Neuron (in vitro differentiated cells): Measurements from ENCODE around the gene MCL1.
"Not testable (repeated sequence)": the region's sequence is repeated elsewhere in the genome, so short reads cannot be mapped to it uniquely, and the experiment has no call there.

Experiments
- H2AFZ ChIP-seq: one replicate; pipeline ENCODE4 v1.6.1; 2013; ENCODE audit warnings: low read depth, mild to moderate bottlenecking, inconsistent platforms, low read length, moderate library complexity
- H3K27me3 ChIP-seq: one replicate; pipeline ENCODE4 v1.6.1; 2013; ENCODE audit warnings: low read length; ENCODE audit not compliant: insufficient read depth
- H3K36me3 ChIP-seq: one replicate; pipeline ENCODE4 v1.6.1; 2013; ENCODE audit warnings: low read length; ENCODE audit not compliant: insufficient read depth
- H3K4me1 ChIP-seq: one replicate; pipeline ENCODE4 v1.6.1; 2013; ENCODE audit warnings: low read length; ENCODE audit not compliant: insufficient read depth
- H3K4me3 ChIP-seq: 2 replicates; pipeline ENCODE4 v1.5.1; 2013; ENCODE audit warnings: mild to moderate bottlenecking, low read length, moderate library complexity
- H3K9me3 ChIP-seq: one replicate; pipeline ENCODE4 v1.6.1; 2013; ENCODE audit warnings: low read length

The MCL1 gene

DNA sequence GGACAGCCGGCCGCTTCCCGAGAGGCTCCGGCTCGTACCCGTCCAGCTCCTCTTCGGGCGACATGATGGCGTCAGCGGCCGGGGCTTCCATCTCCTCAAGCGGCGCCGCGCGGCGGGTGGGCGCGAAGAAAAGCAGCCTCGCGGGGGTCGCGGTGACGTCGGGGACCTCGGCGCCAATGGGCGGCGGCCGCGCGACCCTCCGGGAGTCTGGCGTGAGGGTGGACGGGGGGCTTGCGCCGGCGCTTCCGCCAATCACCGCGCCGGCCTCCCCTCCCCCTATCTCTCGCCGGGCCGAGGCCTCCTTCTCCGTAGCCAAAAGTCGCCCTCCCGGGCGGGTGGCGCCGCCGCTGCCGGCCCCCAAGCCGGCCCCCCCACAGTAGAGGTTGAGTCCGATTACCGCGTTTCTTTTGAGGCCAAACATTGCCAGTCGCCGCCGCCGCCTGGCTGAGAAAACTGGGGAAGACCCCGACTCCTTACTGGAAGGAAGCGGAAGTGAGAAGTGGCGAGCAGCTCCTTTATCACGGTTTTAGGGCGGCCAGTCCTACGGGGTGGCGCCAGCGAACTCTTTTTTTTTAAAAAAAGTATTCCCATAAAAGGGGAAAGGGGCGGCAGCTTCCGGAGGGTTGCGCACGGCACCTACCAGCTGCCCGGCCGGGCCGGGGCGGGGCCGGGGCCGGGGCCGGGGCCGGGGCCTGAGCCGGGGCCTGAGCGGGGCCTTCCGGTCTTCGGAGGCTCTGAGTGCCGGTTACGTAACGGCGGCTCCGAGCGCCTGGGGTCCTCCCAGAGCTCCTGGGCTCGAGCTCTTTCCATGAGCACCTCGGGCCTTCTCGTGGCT is at the start of gene MCL1:
Gene MCL1 (minus strand): TSS at position 501 of the 835 bp plus-strand sequence. CDS start 80 bp downstream, at position 421.
- H3K4me3 ChIP-seq = peak within 1 kb of the TSS; percentile 96
- peak within 1 kb of the TSS; percentile 49 for H2AFZ ChIP-seq
- H3K9me3 ChIP-seq = no peaks in the 10 kb centered on the region
- H3K4me1 ChIP-seq = peaks cover 18% of the 10 kb centered on the region
- H3K36me3 ChIP-seq = peaks cover 46% of the 10 kb centered on the region
- H3K27me3 ChIP-seq = no peaks in the 10 kb centered on the region

DNA sequence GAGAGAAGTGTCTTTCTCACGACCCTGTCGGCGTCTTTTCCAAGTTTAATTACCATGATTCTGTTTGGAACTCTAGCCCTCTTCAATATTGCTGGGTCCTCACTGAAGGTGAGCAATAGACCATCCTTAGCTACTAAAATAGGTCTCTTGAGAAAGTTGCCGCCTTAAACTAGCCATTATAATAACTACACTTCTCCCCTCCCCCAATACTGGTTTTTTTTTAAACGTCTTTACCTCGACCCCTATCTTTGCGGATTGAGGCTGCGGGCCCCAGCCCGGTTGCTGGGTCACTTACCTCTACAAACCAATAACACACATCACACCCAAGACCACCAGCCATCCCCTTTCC is 49.3 kb upstream of the MCL1 start:
- Histone ChIP-seq H3K4me1 (peaks cover 14% of the 10 kb centered on the region), H3K36me3 (peaks cover 36% of the 10 kb centered on the region), H3K9me3 (no peaks in the 10 kb centered on the region), H2AFZ (no peak overlapping the region), H3K27me3 (no peaks in the 10 kb centered on the region), H3K4me3 (peak overlapping the region; percentile 88)

DNA sequence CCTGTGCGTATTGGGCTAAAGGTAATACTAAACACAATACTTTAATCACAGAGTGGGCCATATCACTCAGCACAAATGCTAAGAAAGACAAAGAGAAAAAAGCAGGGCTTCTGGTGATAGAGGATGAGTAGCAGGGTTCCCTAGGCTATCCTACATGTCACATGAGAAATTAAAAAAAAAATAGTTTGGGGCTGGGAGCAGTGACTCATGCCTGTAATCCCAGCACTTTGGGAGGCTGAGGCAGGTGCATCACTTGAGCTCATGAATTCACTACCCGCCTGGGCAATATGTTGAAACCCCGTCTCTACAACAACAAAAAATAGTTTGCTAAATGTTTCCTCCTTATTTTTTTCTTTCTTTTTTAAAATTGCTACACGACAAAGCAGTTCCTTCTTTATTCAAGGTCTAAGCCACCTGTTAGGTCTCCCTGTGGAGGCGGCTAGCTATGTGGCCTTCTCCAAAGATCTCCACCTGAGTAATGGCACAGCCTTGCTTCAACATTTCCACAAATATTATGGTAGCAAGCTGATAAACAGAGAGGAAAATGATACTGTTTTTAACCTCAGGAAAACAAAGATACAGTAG is 48.5 kb upstream of the MCL1 start:
- Histone ChIP-seq H3K27me3 (no peaks in the 10 kb centered on the region), H3K4me1 (peaks cover 14% of the 10 kb centered on the region), H3K36me3 (peaks cover 42% of the 10 kb centered on the region), H2AFZ (no peak overlapping the region), H3K9me3 (no peaks in the 10 kb centered on the region), H3K4me3 (peak overlapping the region; percentile 88)

DNA sequence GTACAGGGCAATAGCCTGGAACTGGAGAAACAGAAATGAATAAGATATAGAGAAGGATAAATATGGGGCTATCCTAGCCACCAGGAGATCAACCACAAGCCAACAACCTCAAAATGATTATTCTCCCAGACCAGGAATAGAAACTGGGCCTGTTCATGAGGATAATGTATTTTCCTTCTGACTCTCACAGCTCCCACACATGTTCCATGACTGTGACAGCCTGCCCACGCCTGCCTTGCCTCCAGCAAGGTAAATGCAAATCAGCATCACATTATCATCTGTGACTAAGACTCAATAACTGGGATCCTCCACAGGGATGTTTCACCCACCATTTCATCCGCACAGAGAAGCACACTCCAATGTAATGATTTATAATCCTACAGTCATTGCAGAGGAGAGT is 46.7 kb upstream of the MCL1 start:
- Histone ChIP-seq H3K4me3 (no peak overlapping the region), H3K36me3 (peaks cover 49% of the 10 kb centered on the region), H3K27me3 (no peaks in the 10 kb centered on the region), H3K9me3 (no peaks in the 10 kb centered on the region), H2AFZ (no peak overlapping the region), H3K4me1 (peaks cover 14% of the 10 kb centered on the region)

DNA sequence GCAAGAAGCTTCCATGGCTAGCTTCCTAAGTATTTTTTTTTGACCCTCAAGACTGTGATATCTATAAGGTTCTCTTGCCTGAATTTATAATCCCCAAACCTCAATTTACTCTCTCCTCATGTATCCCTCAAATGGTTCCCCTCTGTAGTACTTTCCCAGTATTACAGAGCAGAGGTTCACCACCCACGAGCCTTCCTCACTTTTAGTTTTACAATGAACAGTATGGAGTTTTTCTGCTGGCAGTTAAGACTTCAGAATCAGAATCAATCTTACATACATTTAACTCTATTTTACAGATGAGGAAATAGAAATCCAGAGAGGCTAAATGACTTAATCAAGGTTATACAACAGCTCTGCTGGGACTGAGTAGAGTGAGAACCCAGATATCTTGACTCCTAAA is 45.1 kb upstream of the MCL1 start:
- H3K36me3 ChIP-seq = peaks cover 62% of the 10 kb centered on the region
- H3K4me1 ChIP-seq = peaks cover 14% of the 10 kb centered on the region
- H3K4me3 ChIP-seq, H2AFZ ChIP-seq, H3K9me3 ChIP-seq, H3K27me3 ChIP-seq: not testable (repeated sequence)

DNA sequence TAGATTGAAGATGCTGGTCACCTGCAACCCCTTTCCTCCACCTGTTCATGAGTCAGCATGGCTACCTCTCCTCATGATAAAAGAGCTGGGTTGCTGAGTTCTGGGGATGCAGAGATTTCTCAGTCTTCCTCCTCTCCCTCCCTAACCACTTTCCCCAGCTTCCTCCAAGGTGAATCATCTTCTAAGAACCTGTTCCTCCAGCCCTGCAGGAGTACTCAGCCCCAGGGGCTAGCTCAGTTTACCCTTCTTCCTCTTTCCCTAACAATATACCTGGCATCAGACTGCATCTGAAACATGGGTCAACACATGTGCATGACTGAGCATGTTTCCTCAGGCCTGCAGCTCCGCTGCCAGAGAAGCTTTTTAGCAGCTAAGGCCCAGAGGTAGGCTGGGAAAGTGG is 44.7 kb upstream of the MCL1 start:
- H2AFZ ChIP-seq, H3K9me3 ChIP-seq, H3K4me3 ChIP-seq, H3K27me3 ChIP-seq: not testable (repeated sequence)
- peaks cover 66% of the 10 kb centered on the region for H3K36me3 ChIP-seq
- H3K4me1 ChIP-seq = peaks cover 14% of the 10 kb centered on the region

DNA sequence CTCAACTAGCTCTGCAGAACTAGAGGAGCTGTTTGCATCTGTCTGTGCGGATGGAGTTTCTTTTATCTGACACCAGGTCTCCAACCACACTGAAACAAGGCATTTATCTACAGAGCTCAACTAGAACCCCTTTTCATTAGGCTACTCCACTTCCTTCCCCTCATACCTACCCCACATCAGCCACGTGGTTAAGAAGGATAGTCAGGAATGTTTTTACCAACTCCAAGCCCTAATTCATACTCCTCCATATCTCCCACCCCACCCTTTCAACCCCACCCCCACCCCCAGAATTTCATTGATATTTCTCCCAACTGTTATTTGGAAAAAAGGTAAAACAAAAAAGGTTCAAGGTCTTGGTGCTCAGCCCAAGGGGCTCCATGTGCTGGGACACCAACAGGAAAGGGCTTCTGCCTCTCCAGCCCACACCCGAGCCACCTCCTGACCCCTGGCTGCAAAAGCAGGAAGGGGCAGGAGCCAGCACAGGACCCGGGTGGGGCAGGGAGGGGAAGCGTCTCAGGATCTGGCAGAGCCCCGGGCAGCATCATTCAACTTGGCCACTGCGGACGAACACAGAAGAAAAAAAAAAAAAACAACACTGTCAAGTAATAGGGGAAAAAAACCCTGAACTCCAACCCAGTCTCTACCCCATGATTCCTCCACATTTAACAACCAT is 43.0 kb upstream of the MCL1 start:
- H3K9me3 ChIP-seq = no peaks in the 10 kb centered on the region
- H3K4me3 ChIP-seq = no peak overlapping the region
- peaks cover 71% of the 10 kb centered on the region for H3K36me3 ChIP-seq
- no peaks in the 10 kb centered on the region for H3K27me3 ChIP-seq
- peaks cover 2% of the 10 kb centered on the region for H3K4me1 ChIP-seq
- no peak overlapping the region for H2AFZ ChIP-seq

DNA sequence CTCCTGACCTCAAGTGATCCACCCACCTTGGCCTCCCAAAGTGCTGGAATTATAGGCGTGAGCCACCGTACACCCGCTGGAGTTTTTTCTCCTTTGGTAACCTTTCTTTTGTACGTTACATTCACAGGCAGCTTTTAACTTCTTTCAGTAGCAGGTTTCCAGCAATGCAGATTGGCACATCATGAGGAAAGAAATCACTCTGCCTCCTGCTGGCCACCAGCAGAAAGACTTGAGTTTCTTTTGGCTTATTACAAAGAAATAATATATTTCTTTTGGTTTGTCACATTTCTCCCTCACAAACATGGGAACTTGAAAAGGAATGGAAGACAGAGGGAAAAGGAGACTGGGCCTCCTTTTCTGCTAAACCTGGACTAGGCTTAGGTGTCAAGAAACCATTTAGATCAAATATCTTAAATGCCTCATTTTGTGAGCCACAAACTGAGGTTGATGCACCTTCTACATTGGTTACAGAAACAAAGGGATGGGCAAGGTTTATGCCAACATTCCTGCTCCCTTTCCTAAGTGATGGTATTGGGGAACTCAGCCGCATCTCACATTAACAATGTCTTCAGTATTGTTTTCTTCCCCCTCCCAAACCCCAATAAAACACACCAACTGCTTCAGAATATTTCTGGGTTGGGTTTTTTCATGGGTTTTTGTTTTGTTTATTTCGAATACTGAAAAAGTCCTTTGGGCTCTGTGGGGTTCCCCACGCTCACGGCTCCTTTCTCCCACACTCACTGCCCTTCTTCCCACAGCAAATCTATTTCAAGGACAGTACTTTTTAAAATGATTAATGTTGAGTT is 42.3 kb upstream of the MCL1 start:
- Histone ChIP-seq H3K27me3 (no peaks in the 10 kb centered on the region), H3K36me3 (peaks cover 71% of the 10 kb centered on the region), H3K4me1 (no peaks in the 10 kb centered on the region), H3K4me3 (no peak overlapping the region), H3K9me3 (no peaks in the 10 kb centered on the region), H2AFZ (no peak overlapping the region)

DNA sequence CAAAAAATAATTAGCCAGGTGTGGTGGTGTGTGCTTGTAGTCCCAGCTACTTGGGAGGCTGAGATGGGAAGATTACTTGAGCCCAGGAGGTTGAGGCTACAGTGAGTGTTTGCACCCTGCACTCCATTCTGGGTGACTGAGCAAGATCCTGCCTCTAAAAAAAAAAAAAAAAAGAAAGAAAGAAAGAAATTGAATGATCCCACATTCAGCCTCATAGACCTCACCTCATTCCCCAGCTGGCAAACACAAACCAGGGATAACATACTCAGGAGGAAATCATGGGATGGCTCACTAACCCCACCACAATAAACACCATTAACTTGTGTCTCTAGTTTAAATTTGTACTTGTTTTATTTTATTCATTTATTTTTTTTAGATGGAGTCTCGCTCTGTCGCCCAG is 41.5 kb upstream of the MCL1 start:
- no peaks in the 10 kb centered on the region for H3K27me3 ChIP-seq
- H3K4me1 ChIP-seq = no peaks in the 10 kb centered on the region
- H3K4me3 ChIP-seq = no peak overlapping the region
- H3K36me3 ChIP-seq = peaks cover 68% of the 10 kb centered on the region
- no peaks in the 10 kb centered on the region for H3K9me3 ChIP-seq
- no peak overlapping the region for H2AFZ ChIP-seq

DNA sequence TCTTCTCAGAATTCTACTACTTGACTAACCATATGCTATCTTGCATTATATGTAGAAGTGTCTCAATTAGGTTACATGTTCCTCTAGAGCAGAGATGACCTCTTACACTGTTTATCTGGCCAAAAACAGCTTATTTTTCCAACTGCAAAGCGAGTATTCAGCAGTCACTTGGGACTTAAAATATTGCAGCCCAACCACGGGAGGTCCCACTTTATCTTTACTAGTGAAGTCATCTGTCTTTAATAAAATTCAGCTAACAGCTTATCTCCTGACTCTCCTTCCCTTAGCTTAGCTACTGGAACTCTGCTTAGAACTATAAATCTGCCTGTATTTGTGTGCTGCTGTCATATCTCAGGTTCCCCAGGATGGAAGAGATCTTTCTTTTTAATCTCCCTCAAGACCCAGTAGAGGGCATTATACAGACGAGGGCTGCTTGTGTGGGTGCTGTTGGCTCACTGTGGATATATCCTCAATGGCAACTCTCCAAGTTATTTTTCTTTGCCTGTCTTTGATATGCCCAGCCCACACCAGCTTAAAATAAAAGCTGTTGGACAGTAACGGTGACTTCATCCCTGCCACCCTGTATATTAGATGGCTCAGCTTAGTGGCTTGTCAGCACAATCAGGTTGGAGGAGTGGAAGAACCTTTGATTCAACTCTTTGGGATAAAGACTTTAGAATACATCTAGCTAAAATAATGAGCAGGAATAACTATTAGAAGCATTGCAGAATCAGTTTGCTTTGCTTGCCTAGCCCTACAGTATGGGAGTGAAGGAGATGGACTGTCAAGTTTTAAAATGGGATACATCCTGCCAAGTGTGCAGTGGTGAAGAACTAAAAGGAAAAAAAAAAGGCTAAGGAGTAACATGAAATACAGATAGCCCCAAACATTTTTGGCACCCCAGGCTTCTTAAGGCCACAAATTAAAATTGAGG is 40.4 kb upstream of the MCL1 start:
- Histone ChIP-seq H3K27me3 (no peaks in the 10 kb centered on the region), H2AFZ (no peak overlapping the region), H3K36me3 (peaks cover 70% of the 10 kb centered on the region), H3K4me1 (no peaks in the 10 kb centered on the region), H3K9me3 (no peaks in the 10 kb centered on the region), H3K4me3 (no peak overlapping the region)

DNA sequence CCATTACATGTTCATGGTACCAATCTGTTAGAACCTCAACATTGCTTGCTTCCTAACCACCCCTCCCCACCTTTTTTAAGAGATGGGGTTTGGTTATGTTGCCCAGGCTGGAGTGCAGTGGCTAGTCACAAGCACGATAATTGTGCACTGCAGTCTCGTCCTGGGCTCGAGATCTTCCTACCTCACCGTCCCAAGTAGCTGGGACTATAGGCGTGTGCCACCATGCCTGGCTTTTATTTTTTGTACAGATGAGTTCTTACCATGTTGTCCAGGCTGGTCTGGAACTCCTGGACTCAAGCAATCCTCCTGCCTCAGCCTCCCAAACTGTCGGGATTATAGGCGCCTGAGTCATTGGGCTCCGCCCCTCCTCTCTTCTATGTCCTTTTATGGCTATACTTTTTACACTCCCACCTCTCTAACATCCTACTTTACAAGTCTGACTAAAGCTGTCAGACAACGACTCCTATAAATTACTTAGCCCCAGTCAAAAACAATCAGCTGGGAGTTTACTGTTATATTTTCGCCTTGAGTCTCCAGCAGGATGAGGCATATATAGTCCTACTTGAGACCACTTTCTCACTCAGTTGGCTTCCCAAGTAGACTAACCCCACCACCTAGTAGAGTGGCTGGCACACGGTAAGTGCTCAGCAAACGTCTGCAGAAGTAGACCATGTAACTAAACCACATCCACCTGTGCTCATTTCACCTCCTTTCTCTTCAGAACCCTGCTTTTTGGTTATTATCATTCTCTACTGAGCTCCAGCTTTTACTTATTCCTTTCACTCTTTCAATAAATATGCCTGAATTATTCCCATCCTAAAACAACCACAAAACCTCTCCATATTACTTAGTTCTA is 36.2 kb upstream of the MCL1 start:
- H3K9me3 ChIP-seq = no peaks in the 10 kb centered on the region
- peaks cover 58% of the 10 kb centered on the region for H3K36me3 ChIP-seq
- no peak overlapping the region for H3K4me3 ChIP-seq
- H3K4me1 ChIP-seq = peaks cover 7% of the 10 kb centered on the region
- H3K27me3 ChIP-seq = no peaks in the 10 kb centered on the region
- H2AFZ ChIP-seq = no peak overlapping the region
